Forelimb muscle (tissue), 1 donor: ENCODE measurements around the gene GSE1. TPM values are rescaled to one million over a fixed set of nuclear protein-coding genes. Genes with fewer than 3 reads are reported as not detected.
"Not testable (repeated sequence)": the region's sequence is repeated elsewhere in the genome, so short reads cannot be mapped to it uniquely, and the experiment has no call there.

Experiments
- DNase-seq: peaks from one replicate; pipeline ENCODE4 v3.0.0-alpha.2; 2013; ENCODE audit warnings: low read depth
- polyA plus RNA-seq: library from polyadenylated mRNA; unstranded; fragments of 120-200 nt; gene quantifications from one replicate; pipeline ENCODE4 v1.2.1, GENCODE V29; 2013; ENCODE audit not compliant: insufficient read length

The GSE1 gene
- polyA plus RNA-seq, 1 donor: 52.6 TPM

GRCh38 chr16:85589688-85590505 lies 23.2 kb upstream of the GSE1 start:
- no peak for DNase-seq

- no peak for DNase-seq
These were observed 22.7 kb upstream of the GSE1 start for GRCh38 chr16:85590506-85590832.

DNA sequence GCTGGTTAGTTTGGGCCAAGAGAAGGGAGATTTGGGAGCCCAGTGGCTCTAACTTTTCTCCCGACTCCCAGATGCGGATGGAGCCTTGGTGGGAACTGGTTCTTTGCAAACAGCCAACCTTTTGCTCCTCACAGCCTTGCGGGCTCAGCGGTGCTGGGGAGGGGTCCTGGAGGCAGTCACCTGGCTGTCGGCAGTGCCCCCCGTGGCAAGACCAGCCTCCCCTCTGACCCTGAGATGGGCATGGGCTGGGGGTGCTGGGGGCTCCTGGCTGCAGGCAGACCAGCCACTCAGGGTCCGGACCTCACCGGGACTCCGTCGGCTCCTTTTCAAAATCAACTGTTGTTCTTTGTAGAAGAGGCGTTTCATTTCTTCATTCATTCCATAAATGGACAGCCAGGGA lies 21.7 kb upstream of the GSE1 start:
- no peak for DNase-seq

- not testable (repeated sequence) for DNase-seq
These were observed 20.8 kb upstream of the GSE1 start for GRCh38 chr16:85592277-85592676.

DNA sequence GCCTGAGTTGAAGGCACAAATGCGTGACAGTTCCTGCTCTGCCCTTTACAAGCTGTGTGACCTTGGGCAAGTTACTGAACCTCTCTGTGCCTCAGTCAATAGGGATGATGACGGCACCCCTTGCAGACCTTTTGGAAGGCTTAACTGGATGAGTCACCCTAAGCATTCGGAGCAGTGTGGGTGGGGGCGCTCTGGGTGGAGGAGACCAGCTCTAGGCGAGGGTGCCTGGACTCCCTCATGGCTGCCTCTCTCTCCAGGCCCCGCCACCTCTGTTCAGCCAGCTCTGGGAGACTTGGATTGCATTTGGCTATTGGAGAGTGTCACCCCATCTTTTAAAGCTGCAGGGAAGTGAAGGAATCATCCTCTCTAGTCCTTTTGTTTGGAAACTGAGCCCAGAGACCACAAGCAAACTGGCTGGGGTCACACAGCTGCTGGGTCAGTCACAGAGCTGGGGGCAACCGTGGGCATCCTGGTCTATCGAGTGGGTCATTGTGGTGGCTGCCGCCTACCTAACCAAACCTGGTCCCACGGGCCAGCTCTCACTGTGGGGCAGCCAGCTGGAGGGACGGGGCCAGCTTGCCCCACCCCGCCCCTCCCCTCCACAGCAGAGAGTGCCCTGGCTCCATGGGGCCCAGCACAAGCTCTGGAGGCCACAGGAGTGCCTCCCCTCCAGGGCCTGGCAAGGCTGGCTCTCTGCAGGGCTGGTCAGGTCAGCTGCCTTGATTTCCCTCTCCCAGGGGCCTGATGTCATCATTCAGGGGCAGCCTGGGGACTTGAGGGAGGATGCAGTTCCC lies 20.2 kb upstream of the GSE1 start:
- DNase-seq: no peak

- no peak for DNase-seq
These were observed 19.5 kb upstream of the GSE1 start for GRCh38 chr16:85593494-85594221.

DNA sequence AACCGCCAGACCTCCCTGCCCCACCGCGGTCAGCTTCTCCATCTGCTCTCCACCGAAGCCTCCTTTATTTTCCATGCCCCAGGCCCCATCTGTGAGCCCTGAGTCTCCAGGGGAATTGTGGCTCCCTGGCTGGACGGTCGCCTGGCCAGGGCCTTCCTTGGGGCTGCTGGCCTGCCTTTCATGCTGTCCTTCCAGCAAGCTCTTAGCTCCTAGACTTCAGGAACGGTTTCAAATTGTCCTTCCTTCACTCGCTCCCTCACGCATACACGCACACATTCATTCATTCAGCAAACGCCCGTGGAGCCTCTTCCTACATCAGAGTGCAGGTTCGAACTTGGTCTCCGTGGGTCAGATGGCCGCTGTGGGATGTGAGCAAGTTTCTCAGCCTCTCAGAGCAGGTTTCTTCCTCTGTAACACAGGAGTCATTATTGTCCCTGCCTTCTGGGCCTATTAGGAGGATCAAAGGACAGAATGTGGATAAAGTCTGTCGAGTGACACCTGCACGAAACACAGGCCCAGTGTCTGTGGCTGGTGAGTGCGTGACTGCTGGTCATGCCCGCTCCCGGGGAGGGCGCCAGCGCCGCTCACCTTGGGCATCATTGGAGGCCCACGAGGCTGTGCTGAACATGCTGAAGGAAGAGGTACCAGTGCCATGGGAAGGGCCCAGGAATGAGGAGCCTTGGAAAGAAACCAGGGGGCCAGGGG lies 18.7 kb upstream of the GSE1 start:
- DNase-seq: no peak

GRCh38 chr16:85594978-85595661 lies 18.0 kb upstream of the GSE1 start:
- DNase-seq: no peak

DNA sequence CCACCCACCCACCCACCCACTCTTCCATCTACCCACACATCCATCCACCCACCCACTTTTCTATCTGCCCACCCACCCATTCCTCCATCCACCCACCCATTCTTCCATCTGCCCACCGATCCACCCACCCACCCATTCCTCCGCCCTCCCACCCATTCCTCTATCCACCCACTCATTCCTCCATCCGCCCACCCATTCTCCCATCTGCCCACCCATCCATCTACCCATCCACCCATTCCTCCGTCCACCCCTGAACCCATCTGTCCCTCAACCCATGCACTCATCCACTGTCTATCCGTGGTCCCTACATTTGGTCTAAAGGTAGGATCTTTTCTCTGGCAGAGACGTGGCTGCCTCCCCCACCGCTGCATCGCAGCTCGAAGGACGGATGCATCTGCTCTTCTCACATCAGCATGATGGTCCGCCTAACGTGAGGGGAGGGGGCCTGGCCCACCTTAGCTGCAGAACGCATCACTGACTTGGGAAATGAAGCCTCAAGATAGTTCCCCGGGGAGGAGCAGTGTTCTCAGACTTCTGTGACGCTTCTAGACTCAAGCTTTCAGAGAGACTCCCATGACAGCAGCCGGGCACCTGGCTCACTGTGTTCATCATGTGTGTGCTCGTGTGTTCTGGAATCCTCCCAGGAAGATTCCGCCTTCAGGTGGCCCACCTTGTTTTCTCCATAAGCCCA lies 17.2 kb upstream of the GSE1 start:
- no peak for DNase-seq

DNA sequence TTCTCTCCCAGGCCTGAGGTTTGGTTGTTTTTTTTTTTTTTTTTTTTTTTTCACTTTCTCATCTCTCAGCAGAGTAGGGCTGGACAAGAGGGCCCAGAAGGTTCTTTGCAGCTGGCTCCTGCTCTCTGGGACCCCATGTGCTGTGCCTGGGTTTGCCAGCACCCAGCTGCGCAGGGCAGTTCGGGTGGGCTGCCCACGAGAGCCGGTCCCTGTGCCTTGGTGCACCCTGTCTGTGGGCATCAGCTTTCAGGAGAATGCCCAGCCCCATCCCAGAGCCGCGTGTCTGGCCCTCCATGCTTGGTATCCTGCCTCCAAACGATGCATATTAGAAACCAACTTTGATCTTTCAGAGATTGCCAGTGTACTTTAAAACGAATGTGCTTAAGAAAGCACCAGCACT lies 15.0 kb upstream of the GSE1 start:
- no peak for DNase-seq

- no peak for DNase-seq
These were observed 13.0 kb upstream of the GSE1 start for GRCh38 chr16:85600078-85600477.

- DNase-seq: no peak
These were observed 12.4 kb upstream of the GSE1 start for GRCh38 chr16:85600530-85601271.

GRCh38 chr16:85601272-85601639 lies 11.9 kb upstream of the GSE1 start:
- DNase-seq: no peak

DNA sequence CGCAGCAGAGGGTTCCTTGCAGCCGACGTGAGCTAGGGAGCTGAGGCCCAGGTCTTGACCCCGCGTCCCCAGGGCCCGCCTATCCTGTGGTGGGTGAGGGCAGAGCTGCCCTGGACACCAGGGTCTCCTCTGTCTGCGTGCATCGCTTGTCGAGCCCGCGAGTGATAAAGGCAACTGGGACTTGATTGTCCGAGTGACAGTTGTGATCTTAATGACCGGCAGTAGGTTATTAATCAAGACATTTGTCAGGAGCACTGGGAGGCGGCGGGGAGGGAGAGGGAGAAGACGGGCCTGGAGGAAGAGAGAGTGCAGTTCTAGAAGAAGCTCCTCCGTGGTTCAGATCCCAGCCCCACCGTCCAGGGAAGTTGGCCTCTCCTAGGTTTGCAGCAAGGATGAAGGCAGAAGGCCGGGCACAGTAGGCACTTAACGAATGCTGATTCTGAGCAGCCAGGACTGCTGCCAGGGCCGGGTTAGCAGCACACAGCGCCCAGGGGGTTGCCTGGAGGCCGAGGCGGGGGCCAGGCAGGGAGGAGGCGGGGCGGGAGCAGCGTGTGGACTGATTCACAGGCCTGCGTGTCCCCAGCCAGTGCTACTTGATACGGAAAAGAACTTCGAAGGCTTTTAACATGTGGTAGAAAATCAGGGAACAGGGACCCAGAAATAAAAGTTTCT lies 11.3 kb upstream of the GSE1 start:
- no peak for DNase-seq

GRCh38 chr16:85602402-85603202 lies 10.5 kb upstream of the GSE1 start:
- no peak for DNase-seq

DNA sequence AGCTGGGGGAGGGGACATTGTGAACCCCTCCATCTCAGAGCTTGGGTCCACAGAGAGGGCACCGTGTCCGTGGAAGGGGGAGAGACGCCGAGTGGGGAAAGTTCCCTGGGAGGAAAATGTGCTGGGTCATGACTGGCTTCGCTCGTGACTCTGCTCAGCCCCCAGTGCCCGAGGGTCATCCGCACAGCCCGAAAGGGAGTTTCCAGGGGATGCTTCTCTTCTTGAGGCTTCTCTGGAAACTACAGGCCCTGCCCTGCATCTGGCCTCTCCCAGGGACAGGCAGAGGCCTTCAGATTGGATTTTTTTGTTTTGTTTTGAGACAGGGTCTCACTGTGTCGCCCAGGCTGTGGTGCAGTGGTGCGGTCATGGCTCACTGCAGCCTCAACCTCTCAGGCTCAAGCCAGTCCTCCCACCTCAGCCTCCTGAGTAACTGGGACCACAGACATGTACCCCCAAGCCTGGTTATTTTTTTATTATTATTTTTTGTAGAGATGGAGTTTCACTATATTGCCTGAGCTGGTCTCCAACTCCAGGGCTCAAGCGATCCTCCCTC lies 9.8 kb upstream of the GSE1 start:
- no peak for DNase-seq

DNA sequence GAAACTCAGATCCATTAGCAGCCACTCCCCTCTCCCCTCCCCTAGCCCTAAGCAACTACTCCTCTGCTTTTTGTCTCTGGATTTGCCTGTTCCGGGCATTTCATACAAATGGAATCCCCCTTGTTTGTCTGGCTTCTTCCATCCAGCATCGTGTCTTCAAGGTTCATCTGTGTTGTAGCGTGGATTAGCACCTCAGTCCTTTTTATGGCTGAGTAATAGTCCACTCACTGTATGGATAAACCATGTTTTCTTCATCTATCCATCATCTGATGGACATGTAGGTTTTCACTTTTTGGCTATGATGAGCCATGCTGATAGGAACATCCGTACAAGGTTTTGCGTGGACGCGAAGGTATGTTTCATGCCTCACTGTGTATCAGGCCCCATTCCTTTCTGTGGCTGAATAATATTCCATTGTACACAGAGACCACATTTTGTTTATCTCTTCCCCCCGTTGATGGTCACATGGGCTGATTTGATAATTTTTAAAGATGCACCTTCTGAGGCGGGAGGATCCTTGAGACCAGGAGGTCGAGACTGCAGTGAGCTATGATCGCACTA lies 8.9 kb upstream of the GSE1 start:
- no peak for DNase-seq
